CD4-positive, alpha-beta T cell treated with Interleukin-17A for 4 hours (primary cell): ENCODE results near the gene EHMT1.
"Not testable (repeated sequence)": the region's sequence is repeated elsewhere in the genome, so short reads cannot be mapped to it uniquely, and the experiment has no call there.

Source experiments
- DNase-seq: peaks from one replicate; pipeline ENCODE4 v3.0.0-alpha.2; 2020; ENCODE audit warnings: mixed read lengths

EHMT1 gene

DNA sequence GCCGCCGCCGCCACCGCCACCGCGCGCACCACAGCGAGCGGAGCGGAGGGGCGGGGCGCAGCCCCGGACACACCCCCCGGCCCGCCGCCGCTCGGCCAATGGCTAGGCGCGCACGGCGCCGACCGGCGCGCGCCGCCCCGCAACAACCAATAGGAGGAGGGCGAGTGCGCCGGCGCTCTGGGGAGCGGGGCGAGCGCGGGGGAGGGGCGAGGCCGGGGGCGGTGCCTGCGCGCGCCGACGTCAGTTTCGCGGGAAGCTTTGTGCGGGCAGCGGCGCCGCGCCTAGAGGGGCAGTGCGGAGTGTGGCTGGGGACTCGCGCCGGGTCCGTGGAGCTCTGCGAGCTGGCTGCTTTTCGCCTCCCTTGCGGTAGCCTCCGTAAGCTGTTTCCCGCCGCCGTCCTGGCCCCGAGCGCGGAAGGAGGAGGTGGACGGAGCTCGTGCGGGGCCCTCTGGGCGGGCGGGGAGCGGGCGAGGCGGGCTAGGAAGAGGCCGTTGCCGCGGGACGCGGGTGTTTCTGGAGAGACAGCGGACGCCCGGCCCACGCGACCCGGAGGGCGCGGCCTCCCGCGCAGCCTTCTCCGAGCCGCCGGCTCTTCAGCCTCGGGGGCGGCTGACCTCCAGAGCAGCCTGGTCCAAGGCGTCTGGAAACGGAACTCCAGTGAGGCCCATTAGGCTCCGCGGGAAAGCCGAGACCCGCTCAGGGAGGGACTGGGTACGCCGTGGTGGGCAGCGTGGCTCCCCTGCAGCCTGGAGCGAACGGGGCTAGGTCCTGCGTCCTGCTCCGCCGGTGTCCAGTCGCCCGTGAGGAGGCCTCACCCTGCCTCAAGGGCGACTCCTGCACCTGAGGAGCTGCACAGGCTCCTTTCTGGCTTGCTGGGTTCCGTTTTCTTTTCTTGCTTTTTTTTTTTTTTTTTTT, 28.1 kb upstream of the EHMT1 start, which contains the start of gene ZMYND19:
Gene ZMYND19 (minus strand): TSS at position 44 of the 915 bp plus-strand sequence. CDS start 249 bp downstream, outside the sequence.
- DNase-seq = peak; percentile 93

DNA sequence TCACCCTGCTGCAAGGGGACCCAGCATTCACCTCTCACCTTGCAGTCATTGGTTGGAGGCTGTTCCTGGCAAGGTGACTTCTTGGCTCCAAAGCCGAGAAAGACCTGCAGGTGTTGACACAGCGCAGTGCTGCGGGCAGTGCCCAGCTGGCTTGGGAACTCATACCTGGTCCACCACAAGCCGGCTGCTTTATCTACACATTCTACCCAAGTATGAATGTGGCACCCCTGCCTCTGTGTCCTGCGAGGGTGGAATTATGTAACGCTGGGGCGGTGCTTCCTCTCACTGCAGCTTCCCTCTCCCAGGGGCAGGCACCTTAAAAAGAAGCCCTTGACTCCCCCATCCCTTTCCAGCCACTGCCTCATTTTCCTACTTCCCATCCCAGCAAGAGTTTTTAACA, 26.0 kb upstream of the EHMT1 start:
- DNase-seq = no peak

DNA sequence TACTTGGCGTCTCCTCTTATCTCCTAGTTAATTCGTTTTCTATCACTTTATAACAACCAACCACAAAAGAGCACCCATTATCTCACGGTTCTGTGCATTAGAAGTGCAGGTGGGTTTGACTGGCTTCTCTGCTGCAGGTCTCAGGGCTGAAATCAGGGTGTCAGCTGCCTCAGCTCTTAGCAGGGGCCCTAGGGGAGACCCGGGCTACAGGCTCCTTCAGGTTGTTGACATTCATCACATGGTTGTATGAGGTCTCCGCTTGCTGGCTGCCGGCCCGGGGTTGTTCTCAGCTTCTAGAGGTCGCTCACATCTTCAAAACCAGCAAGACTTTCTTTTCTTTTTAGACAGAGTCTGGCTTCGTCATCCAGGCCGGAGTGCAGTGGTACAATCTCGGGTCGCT, 25.6 kb upstream of the EHMT1 start:
- no peak for DNase-seq

DNA sequence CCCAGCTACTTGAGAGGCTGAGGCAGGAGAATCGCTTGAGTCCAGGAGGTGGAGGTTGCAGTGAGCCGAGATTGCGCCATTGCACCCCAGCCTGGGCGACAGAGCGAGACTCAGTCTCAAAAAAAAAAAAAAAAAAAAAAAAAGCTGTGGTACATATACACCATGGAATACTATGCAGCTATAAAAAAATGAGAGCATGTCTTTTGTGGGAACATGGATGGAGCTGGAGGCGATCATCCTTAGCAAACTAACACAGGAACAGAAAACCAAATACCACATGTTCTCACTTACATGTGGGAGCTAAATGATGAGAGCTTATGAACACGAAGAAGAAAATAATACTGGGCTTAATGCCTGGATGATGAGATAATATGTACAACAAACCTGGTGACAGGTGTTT, 22.2 kb upstream of the EHMT1 start:
- DNase-seq = not testable (repeated sequence)

DNA sequence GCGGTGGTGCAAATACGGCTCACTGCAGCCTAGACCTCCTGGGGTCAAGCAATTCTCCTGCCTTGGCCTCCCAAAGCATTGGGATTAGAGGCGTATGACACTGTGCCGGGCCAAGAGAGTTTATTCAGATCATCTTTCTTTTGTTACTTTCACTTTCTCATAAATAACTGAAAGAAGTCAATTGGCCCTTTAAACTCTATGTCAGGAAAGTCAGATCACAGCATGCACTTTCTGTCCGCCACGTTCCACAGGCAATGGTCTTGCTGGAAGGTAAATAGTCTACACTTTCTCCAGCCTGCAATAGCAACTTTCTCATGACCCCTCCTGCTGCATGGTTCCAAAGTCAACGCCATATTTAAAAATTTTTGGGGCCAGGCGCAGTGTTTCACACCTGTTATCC, 19.9 kb upstream of the EHMT1 start:
- no peak for DNase-seq

DNA sequence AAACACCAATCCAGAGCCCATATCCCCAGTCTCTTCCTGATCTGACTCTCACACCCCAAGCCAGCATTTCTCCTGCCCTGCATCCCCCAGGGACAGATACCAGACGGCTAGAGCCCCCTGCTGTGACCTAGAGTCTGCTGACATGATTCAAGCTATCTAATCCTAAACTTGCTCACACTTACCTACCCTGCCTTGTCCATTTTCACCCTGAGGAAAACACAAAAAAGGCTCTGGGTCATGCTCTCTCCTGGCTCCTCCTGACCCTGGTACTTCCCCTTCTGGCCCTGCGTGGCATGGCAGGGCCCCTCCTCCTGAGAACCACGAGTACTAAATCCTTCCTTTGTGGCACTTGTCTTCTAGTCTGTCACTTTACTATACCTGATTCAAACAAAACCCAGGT, 16.1 kb upstream of the EHMT1 start:
- DNase-seq = no peak

DNA sequence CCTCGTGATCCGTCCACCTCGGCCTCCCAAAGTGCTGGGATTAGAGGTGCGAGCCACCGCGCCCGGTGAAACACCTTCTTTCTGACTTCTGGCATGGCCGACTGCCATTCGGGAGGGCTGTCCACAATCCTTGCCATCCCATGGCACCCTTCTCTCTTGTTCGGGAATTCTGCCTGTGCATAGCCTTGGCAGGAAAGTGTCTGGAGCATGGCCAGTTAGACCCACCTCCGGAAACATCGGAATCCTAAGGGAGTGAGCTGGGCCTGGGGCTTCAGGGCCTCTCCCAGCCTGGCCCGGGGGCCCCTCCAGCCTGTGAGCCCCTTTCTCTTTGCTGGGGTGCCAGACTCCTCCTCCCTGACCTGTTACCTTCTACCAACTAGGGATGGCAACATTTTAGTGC, 14.9 kb upstream of the EHMT1 start:
- DNase-seq = no peak

DNA sequence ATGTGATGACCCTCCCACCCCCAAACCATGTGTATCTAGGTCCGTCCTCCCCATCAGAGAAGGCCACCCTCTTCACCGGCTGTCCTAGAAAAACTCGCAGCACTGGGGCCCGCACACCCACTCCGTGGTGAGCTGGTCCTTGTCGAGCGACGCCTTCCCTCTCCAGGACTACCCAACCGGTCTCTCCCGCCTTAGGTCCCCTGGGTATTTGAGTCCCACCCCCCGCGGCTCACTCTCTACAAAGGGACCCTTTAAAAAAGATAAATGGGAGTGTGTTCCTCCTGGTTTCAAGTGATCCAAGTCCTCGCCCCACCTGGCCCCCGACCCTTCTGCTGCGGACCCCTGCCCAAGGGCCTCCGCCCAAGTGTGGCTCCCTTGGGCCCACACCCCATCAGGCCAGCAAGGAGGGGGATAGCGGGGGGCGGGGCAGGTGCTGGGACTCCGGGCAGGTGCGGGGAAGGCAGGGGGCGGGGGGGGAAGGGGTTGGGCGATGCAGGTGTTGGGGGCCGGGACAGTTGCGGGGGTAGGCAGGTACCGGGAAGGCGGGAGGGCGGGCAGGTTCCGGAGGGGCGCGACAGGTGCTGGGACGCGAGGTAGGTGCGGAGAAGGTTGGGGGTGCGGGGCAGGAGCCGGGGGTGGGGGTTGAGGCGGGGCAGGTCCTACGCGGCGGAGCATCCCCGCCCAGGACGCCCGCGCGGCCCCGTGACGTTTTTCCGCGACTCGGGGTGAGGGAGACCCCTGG, 14.3 kb upstream of the EHMT1 start:
- no peak for DNase-seq

DNA sequence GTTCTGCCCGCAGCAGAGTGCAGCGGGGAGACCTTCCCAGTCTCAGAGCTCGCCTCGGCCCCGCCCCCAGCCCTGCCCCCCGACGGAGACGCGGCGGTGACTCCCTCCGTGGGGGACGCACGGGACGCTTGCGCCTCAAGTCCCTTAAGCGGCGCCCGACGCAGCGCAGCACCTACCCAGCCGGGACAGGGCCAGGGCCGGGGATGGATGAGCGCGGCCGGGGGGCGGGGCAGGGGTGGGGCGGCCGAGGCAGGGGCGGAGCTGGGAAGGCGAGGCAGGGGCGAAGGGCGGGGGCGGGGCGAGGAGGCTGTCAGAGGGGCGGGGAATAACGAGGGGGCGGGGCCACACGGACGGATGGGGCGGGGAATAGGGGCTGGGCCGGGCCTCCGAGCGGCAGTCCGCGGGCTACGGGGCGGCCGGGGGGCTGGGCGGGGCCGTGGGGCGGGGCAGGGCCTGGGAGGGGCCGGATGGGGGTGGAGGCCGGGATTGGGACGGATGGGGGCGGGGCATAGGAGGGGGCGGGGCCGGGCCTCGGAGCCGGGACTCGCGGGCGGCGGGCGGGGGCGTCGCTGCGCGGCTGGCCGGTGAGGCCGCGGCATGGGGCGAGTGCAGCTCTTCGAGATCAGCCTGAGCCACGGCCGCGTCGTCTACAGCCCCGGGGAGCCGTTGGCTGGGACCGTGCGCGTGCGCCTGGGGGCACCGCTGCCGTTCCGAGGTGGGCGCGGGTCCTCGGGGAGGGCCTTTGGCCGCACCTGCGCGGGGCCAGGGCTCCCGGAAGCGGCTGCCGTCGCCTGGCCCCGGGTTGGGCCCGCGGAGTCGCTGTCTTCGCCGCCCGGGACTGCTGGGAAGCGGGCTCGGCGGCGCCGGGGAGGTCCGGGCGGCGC, 13.4 kb upstream of the EHMT1 start, which contains the start of gene ARRDC1:
Gene ARRDC1 (plus strand): TSS at position 566 of the 884 bp plus-strand sequence. CDS start 32 bp downstream, at position 598.
- peak; percentile 98 for DNase-seq

DNA sequence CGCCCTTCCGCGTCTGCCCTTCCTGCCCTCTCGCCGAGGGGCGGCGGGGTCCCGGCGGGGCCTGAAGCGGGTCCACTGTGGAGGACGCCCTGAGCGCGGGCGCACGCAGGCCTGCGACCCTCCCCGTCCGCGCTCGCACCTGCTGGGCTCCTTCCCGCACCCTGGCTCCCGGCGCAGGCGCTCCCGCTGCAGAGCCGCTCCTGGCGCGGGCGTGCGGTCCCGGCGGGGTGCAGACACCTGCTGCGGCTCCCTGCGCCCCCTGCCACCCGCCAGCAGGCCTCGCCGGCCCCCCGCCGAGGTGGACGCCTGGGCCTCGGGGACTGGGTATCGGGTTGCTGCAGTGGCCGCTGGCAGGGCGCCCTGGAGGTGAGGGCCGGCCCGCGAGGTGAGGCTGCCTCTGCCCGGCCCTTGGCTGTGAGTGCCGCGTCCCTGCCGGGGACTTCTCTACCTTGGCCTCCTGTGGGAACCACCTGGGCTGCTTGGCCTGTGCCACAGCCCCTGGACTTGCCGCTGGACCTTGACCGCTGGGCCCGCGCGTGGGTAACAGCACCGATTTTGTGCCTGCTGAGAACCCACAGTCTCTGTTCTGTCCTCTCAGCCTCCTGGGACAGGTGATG, 12.7 kb upstream of the EHMT1 start:
- no peak for DNase-seq

DNA sequence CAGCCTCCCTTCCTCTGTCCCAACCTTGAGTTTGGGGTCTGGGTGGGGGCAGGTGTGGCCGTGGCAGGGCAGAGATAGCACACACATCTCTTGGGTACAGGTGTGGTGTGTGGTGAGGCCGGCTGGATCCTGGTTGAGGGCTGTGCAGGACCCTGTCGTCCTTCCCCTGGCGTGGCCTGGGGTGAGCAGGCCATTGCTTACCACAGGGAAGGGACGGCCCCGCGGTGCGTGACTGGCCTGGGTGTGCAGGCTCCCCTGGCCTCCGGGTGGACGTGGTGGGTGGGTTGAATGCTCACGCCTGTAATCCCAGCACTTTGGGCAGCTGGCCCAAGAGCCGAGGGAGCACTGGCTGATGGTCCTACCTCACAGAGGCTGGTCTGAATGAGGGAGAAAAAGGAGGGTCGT, 12.1 kb upstream of the EHMT1 start:
- DNase-seq = no peak

DNA sequence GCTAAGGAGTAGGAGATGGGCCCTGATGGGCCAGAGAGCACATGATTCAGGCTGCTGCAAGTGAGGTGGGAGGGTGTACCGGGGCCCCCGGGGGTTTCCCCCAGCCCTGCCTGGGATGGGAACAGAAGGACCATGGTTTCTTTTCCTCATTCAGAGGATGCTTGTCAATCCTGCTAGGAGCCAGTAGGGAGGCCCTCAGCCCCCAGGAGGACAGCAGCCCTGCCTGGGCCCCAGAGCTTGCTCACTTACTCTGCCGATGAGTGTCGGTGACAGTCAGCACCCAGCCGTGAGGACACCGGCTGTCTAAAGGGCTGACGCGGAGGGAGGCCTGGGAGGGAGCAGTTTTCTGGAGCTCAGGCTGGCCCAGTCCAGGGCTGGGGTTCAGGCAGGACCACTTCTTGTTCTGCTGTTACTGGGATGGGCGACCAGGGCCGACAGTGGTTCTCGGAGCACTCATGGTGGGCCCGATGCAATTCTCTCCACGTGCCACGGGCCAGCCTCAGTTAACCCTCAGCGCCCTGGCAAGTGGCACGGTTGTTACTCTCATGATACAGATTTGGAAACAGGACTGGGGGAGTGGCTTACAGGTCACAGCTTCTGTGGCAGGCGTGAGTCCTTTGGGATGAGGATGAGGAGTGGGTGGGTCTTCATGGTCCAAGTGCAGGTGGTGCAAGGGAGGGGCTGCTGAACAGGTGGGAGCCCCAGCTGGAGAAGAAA, 11.5 kb upstream of the EHMT1 start:
- DNase-seq = no peak

DNA sequence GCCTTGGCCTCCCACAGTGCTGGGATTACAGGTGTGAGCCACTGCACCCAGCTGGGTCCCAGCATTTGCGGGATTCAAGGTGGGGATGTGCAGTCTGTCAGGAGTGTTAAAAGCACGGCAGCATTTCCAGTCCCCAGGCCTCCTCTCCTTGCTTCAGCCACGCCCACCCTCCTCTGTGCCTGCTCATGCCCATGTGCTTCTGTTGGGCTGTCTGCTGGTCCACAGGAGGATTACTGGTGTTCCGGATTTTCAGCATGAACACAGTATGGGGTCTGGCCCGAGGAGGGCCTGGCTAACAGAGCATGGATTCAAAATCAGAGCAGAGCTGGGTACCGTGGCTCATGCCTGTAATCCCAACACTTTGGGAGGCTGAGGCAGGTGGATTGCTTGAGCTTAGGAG, 7.9 kb upstream of the EHMT1 start:
- DNase-seq = no peak

DNA sequence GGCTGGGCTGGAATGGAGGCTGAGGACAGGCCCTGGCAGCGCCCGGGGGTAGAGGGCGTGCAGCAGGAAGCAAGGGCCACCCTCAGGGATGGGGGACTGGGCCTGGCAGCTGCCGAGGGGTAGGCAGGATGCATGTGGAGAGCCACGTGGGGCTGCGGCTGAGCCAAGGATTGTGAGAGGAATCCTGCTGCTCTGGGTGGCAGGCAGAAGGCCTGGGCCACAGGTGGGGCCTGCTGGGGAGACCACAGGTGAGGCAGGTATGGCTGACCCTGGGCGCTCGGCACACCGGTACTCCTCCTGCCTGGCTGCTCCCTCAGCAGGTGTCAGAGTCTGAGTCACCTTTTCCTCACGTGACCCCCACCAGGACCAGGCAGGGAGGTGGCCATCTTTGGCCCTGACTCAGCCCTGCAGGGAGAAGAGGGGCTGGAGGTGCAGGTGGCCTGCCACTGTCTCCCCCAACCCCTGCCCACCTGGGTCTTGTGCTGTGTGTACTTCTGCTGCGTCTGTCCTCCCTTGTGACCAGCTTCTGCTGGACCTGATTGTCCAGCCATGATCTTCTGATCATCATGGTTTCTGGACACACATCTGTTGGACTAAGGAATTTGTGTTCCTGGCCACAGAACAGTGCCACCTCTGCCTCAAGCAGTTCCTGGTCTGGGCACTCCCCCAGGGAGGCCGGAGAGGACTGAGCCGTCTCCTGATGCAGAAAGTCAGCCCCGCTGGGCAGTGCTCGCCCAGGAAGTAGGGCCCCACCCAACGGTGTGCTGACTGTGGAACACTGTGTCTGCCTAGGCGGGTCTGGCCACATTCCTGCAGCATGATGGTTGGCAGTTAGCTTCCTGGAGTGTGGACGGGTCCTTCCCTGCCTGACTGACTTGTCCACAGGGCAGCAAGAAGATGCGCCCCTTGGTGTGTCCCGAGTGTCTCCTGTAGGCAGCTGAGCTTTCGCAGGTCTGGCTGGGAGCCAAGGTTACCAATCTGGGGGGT, 6.9 kb upstream of the EHMT1 start:
- DNase-seq = peak; percentile 54

DNA sequence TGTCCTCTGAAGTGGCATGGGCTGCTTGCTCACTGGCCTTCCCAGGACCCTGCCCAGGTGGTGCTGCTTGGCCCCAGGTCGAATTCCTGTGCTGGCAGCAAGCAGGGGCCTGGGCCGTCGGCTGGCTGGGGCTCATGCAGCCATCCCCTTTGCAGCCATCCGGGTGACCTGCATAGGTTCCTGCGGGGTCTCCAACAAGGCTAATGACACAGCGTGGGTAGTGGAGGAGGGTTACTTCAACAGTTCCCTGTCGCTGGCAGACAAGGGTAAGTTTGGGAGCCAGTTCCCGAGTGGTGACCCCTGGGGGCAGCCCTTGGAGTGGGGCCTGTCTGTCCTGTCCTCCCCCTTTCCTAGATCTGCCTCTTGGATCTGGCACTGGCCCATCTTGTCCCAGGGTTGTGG, 6.1 kb upstream of the EHMT1 start:
- DNase-seq = no peak

DNA sequence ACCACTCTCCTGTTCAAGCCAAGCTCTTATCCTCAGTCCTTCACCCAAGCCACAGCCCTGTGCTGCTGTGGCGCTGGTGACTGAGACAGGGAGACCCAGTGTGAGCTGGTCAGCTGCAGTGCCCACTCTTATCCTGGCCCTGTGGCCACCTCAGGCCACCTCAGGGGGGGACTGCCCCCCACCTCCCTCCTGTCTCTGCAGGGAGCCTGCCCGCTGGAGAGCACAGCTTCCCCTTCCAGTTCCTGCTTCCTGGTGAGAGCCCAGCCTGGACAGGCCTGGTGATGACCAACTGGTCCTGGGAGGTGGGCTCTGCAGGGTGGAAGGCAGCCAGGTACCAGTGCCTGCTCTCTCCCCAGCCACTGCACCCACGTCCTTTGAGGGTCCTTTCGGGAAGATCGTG, 5.5 kb upstream of the EHMT1 start:
- DNase-seq = no peak

DNA sequence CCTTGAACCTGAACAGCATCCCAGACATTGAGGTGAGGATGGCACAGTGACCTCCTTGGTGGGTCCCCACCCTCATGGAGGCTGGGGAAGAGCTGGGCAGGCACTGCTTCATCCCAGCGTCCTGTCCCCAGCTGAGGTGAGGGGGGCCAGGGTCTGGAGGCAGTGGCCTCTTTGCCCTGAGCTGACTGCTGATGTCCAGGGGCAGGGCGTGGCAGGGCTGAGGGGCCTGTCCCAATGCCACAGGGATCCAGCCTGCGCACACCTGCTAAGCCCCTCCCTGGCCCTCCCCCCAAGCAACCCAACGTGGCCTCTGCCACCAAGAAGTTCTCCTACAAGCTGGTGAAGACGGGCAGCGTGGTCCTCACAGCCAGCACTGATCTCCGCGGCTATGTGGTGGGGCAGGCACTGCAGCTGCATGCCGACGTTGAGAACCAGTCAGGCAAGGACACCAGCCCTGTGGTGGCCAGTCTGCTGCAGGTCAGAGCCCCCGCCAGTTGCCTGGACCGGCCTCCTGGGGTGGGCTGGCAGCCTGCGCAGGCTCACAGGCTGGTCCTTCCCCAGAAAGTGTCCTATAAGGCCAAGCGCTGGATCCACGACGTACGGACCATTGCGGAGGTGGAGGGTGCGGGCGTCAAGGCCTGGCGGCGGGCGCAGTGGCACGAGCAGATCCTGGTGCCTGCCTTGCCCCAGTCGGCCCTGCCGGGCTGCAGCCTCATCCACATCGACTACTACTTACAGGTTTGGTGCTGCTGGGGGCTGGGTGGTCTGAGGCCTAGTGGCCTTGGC, 4.9 kb upstream of the EHMT1 start:
- no peak for DNase-seq

DNA sequence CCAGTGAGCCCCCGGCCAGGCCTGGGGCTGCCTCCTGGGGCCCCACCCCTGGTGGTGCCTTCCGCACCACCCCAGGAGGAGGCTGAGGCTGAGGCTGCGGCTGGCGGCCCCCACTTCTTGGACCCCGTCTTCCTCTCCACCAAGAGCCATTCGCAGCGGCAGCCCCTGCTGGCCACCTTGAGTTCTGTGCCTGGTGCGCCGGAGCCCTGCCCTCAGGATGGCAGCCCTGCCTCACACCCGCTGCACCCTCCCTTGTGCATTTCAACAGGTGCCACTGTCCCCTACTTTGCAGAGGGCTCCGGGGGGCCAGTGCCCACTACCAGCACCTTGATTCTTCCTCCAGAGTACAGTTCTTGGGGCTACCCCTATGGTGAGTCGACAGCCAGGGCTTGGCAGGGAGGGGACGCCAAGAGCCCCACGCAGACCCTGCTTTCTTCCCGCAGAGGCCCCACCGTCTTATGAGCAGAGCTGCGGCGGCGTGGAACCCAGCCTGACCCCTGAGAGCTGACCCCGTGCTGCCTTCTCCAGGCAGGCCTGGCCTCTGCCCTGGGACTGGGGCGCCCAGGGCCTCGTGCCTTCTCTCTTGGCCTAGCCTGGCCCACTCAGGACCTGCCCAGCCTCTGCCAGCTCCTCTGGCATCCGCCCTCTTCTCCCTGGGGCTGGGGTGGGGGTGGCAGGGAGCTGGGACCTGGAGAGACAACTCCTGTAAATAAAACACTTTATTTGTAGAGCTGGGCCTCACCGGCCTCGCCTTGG, 4.0 kb upstream of the EHMT1 start:
- DNase-seq = no peak

DNA sequence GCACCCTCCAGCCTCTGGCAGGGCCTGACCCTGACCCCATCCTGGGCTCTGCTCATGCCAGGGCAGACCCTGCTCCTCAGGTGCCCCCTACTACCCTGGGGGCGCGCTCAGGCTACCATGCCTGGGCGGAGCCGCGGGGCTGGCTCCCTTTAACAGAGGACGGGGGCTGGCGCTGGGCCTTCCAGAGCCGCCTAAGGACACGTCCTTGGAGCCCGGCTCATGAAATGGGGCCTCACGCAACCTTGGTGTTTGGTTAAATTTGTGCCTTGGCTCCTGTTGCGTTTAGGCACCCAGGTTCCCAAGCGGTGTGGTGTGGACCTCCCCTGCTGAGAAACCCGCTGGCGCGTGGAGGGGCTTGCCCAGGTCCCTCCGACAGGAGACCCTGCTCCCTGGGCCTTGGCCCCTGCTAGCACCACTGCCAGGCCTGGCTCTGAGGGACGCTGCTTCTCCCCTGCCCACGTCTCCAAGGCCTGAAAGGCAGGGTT, 3.4 kb upstream of the EHMT1 start:
- no peak for DNase-seq
